NK-92 (cell line): ENCODE data around the gene PDS5B.

Experiments
- DNase-seq: peaks from one replicate; lab custom pipeline; 2025; ENCODE audit not compliant: unreplicated experiment; lab: John Stamatoyannopoulos, UW

Gene PDS5B

DNA sequence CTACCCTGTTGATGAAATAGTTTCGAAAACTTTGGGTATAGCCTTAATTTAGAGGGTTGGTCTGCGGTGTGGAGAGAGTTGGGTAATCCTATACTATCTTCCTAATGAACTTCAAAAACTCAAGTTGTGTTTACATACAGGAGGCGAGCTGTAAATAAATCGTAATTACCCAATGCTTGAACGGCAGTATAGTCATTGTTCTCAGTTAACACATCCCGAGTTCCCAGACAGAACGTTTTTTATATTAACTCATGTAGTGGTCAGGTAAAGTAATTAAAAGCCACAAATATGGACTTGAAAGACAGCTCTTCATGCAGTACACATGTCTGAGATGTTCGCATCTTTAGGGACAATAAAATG is 1.5 kb downstream of the PDS5B start:
- no peak for DNase-seq

DNA sequence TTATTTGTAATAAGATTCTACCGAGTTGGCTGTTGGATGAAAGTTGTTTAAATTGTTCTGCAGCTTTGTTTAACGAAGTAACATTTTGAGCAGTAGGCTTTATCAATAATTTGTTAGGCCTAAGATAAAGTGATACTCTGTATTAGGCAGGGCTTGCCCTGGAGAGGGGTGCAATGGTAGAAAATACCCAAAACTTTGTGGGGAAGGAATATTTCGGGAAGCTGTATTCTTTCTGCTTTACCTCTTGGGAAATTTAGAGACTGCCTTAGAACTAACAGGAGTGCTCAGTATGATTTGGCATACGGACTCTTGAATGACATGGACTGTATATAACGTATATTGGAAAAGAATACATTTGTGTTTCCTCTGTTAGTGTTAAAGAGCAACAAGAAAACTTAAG is 2.5 kb downstream of the PDS5B start:
- DNase-seq, result no peak

DNA sequence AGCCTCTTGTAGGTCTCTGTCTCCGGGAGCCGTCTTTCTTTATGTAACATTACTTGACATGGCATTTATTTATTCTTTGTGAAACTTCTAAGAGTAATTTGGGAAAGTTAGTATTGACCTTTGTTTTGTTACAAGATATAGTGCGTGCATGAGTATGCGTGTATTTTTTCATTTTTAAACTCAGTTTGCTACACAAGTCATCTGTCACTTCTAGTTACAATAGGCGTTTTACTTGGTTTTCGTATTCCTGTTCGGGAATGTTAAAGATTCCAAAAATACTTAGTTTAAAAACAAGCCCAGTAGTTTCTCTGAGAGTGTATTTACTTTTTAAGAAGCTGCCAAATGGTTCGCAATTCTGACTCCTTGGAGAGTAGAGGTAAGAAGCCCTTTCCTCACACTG is 3.2 kb downstream of the PDS5B start:
- DNase-seq, result no peak

DNA sequence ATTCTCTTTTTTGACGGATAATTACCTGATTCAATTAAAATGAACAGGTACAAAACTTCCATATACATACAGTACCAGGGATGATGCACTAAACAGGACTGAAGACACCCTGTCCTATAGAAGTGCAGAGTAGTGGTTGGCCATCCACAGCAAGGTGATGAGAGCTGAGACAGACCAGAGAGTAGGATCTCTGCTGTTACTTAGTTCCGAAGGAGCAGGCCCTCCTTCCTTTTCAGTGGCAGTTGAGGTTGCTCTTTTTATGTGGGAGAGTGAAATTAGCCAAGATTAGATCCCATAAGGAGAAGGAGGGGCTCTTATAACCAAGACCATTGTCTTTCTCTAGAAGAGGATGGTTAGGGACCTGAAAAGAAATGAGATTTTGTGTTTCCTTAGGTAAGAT is 4.0 kb downstream of the PDS5B start:
- DNase-seq, result no peak

DNA sequence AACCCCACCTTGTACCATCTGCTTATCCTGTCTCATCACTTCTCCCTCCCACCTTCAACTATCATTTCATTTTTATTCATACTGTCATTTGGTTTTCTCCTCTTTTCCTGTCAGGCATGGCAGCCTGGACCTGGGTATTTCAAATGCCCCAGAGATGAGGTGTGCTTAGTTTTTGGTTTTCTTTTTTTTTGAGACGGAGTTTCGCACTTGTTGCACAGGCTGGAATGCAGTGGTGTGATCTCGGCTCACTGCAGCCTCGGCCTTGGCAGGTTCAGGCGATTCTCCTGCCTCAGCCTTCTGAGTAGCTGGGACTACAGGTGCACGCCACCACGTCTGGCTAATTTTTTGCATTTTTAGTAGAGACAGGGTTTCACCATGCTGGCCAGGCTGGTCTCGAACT is 5.8 kb downstream of the PDS5B start:
- DNase-seq, result no peak

DNA sequence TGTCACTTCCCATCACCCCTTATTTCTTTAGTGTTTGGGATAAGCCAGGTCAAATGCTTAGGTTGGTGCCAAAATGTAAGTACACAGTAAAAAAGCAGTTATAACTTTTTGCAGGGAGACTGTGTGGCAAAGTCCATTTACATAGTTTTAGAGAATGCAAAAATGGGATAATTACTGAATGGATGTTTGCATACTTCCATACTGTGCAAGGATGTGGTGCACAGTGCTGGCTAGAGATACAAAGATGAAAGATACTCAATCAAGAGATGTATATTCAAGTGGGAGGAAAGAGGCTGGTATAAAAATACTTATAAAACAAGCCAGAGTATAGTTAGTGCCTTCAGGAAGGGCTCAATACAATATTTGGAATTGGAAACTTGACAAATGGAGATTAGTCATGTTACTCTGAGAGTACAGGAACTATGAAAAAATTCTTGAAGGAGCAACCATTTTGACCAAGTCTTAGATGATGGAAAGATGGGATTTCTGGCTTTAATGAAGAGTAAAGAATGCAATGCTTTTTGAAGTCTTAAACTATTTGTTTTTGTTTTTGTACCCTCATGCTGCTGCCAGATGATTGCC is 8.0 kb downstream of the PDS5B start:
- DNase-seq, result no peak

DNA sequence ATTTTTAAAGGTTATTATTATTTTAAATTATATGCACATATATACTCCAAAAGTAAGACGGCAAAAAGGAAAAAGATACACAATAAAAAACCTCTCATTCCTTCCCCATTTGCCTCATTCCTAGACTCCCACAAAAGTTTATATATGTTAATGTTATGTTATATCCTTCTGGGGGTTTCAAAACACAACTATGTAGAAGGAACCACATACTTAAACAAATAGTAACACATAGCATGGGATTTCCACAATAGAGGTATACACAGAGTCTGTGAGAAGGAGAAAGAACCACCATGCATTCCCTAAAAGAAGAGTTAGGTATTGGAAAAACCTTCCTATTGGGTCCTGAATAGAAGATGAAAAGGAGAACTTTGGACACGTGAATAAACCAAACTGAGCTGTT is 9.1 kb downstream of the PDS5B start:
- DNase-seq, result no peak

DNA sequence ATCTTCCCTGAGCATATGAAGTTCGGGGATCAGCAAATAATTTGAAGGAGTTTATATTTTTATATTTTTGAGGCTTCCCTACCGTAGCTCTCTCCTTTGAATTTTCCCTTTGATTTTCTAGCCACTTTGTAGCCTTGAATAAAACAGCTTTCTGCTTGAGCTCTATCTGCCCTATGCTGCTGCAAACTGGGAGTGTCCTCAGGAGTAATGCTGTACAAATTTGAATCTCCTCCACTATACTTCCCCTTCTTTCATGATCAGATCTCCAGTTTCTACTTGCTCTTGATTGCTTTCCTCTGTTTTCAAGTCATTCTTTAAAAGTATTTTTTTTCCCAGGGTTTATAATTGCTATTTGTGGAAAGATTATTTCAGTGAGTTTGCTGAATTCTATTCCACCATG is 14.6 kb downstream of the PDS5B start:
- no peak for DNase-seq

DNA sequence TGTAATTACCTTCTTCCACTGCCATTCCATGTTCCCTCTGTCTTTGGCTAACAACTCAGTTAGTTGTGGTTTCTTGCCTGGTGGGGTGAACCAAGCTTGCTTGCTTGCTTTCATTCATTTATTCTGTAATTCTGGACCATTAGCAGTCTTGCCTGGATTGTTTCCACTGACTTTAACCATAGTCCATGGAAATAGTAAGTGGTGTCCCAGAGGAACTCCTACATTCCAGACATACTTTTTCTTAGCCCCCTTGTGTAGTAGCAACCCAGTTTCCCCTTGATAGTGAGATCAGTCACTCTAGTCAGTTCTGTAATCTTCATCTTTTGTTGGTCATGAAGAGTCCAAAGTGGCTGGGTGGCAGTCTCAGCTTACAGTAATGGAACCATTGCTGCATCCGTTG is 23.2 kb downstream of the PDS5B start:
- DNase-seq, result no peak

DNA sequence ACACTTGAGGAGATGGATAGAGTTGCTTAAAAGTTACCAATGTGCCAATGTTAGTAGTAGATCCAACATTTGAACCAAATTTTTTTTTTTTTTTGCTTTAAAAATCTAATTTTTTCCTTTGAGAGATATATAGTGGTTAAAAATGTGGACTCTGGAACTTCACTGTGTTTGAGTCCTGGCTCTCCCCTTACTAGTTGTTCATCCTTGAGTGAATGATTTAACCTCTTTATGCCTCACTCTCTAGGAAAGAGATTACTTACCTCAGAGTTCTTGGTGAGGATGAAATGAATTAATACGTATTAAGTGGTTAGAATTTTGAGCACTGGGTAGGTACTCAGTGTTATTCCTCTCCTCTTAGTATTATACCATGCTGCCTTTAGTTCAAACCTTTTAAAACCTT is 24.3 kb downstream of the PDS5B start:
- no peak for DNase-seq

DNA sequence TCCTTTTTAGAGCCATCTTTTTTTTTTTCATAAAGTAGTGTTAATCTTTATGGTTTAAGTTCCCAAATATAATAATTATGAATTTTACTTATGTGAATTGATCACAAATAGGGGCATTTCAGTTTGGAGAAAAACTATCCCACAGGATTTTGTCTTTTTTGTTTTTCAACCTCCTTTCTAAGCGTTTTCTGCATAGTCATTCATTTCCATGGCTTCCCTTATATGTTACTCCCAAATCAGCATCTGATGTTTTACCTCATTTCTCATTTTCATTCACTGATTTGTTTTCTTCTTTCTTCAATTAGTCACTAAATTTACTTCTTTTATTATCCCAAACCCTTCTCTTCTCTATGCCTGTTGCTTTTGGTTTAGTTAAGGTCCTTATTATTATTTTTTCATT is 24.7 kb downstream of the PDS5B start:
- no peak for DNase-seq

DNA sequence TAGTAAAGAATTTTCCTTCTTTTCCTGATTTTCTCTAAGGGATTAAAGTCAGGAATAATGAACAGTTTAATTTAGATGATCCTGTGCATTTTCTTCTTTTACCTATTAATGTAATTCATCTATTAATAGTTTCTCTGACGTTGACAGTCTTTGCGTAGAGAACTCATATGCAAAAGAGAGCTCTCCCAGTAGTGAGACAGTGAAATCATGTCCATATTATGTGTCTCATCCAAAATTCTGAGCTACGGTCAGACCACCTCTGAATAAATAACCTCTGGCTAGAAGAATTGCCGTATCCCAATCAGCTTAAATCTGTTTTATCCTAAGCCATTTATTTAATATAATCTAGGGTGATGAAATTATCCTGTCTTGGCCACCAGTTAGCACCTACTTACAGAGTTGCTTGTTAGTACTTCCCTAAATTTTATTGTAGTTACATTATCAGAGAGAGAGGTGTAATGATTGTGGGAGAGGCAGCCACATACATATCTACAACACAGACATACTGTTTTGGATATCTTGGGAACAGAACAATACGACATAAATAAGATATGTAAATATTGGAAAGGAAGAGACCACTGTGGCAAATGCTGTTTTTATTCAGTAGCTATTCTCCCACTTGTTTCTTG is 30.7 kb downstream of the PDS5B start:
- no peak for DNase-seq

DNA sequence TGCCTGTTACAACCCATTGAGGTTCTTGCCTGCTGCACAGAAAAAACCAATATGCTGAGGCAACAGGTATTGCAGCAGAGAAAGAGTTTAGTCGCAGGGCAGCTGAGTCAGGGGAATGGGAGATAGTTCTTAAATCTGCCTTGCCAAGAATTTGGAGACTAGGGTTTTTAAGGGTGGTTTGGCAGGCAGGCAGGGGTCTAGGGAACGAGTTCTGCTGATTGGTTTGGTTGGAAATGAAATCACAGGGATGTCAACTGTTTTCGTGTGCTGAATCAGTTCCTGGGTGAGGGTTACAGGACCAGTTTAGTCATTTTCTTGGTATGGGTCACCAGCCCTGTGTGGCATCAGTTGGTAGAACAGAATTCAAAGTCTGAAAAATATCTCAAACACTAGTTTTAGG is 36.6 kb downstream of the PDS5B start:
- no peak for DNase-seq

DNA sequence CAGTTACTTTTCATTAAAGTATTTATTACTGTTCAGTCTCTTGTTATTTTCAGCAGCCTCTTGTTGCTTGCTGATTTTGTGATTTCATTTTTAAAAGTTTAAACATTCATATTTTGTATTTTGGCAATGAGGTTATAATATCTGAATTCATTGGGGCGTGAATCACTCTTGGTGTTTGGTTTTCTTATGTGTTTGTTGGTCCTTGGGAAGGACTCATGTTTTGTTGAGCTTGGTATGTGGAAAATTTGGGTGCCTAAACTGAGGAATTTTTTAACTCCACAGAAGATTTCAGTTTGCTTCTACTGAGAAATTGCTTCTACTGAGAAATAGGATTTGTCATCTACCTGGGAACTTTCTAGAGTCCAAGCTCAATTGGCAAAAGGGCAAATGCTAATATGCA is 38.2 kb downstream of the PDS5B start:
- no peak for DNase-seq

DNA sequence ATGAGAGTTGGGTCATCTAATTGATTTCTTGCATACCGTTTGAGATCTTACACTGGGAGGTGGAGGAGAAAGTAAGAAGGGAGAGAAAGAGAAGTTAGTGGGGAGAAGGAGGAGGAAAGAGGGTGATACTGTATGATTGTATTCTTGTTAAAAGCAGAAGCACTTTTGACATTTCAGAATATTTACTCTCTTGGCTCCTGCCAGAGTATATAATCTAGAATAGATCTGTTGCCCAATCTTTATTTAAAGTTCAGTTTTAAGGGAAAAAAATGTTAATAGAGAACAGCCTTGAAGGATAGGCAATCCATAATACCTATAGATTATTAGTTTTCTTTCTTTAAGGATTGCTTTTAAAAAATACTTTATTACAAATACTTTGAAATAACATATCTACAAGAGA is 41.5 kb downstream of the PDS5B start:
- DNase-seq, result no peak

DNA sequence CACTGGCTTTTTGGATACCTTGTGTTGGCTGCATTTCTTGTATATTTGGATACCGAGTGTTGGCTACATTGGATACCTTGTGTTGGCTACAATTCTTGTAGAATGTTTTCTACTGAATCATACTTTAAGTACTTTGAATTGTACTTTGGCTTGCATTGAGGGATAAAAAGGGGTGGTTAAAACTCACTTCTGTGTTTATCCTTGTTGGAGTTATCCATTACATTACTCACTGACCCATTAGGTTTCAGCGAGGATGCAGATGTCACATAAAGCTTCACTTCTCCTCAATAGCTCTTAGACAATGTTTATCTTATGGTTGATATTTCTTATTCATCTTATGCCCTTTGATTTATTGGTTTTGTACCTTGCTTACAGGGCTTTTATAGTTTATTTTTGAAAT is 43.1 kb downstream of the PDS5B start:
- DNase-seq, result no peak

DNA sequence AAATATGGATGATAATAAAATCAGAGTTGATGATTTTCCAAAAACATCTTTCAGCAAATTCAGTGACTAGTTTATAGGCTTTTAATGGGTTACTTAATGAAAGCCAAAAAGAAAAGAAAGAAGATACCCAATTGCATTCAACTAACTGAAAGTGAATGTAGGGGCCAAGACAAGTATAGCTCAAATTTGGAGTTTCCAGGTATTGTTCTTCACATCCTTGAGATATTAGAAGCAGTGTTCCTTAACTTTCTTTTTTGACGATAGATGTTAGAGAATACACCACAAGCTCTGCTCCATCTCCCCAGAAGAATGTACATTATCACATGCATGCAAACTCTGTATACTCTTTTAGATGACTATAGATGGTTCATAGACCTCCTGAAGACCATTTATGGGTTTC is 43.6 kb downstream of the PDS5B start:
- no peak for DNase-seq

DNA sequence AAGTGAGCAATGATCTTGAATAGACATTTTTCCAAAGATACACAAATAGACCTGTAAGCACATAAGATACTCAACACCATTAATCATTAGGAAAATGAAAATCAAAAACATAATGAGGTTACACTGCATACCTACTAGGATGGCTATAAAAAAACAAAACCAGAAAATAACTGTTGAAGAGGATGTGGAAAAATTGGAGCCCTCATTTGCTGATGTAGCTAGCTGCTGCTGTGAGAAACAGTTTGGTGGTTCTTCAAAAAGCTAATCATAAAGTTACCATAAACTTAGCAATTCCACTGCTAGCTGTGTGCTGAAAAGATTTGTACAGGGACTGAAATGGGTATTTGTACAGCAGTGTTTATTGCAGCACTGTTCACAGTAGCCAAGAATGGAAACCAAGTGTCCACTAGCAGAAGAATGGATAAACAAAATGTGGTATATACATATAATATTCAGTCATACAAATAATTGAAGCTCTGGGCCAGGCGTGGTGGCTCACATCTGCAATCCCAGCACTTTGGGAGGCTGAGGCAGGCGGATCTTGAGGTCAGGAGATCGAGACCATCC is 46.2 kb downstream of the PDS5B start:
- DNase-seq, result no peak

DNA sequence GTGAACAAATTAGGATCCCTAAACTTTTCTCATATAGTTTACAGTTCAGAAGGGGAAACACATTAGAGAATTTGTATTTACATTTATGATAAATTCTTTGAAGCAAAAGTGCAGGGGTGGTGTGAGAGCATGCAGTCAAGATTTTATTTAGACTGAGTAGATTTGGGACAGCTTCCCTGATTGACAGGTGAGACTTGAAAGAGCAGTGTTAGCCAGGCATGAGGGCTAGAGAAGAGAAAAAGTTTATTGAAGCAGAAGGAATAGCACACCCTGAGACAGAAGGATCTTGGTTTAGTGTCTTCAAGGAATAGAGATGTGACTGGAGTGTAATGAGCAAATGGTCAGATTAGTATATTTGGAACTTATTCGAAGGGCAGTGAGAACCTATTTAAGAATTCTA is 50.5 kb downstream of the PDS5B start:
- DNase-seq, result no peak

DNA sequence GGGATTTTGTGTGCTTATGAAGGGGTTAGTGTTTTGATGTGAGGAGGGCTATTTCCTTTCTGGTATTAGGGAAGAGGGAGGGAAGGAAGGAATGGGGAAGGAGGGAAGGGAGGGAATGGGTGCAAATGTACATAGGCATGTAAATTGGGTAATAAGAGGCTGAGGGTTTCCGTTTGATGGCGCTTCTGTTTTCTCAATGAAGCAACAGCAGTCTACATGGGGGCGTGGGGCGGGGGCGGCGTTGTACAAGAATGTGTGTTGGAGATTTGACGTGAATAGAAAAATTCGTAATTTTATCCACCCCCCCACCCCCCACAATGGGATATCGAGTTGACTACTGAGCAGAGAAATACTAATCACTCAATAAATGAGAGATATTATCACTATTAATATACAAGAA is 52.5 kb downstream of the PDS5B start:
- no peak for DNase-seq

DNA sequence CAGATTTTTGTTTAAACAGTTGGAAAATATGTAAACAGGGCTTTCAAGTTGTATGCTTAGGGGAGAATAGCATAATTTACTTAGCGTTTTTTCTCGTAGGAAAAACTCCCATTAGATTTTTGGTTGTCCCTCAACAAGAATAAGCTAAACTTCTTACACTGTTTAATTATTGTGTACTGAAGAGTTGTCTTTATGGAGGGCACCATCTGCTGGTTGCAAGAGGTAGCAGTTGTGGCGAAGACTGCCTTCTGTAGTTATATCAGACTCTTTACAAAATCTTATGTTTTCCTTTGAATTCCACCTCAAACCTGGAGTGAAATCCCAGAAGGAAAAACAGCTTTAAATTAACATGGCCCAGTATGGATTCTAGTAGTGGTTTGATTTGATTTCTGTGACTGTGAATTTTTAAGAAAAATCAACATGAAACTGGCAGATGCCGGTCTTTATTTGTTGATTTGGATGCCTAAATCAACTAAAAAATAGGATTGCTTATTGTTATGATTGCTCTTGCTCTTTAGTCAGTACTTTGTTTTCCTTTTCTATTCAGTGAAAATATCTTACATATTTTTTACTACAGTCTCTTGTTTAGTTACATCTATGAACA is 53.4 kb downstream of the PDS5B start:
- DNase-seq, result no peak

DNA sequence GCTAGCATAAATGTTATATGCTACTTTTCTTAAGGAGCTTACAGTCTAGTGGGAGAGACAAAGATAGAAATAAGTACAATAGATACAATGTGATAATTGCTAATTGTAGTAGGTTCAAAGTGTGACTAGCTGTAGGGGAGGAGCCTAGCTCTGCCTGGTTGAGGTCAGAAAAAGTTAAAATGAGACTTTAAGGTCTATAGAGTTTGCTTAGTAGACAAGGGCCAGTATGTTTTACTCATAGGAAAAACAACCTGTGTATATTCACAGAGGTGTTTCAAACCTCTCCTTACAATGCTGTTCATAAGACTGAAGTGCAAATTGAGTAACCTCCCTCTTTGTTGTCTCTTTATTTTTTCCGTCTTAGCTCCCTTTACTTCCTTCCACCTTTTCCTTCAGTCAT is 56.1 kb downstream of the PDS5B start:
- no peak for DNase-seq

DNA sequence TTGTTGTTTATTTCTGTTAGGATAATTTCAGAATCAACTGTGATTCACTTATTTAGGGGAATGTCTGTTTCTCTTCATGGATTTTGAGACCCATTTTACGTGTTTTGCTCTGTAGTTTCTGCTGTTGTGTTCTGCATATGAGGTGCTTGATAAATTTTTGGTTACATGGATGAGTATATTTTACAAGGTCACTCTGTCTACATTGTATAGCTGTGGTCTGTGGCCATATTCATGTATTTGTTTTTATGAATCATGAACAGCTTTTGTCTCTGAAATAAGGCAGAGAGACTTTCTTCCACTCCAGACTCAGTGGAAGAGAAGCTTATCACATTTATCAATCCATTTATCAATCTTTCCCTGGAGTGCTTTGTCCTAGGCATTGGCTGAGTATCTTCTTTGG is 56.6 kb downstream of the PDS5B start:
- no peak for DNase-seq
